GM18507 (cell line): ENCODE data around the gene RAB40C.

Experiments used
- DNase-seq: peaks from one replicate; pipeline ENCODE4 v3.0.0; 2011; ENCODE audit warnings: low read depth; ENCODE audit not compliant: insufficient read length; ENCODE audit errors: extremely low spot score
- FAIRE-seq: peaks from 2 replicates; lab custom pipeline; 2011; peaks lifted over from hg19 to GRCh38; lab: Jason Lieb, UNC

Gene RAB40C

DNA sequence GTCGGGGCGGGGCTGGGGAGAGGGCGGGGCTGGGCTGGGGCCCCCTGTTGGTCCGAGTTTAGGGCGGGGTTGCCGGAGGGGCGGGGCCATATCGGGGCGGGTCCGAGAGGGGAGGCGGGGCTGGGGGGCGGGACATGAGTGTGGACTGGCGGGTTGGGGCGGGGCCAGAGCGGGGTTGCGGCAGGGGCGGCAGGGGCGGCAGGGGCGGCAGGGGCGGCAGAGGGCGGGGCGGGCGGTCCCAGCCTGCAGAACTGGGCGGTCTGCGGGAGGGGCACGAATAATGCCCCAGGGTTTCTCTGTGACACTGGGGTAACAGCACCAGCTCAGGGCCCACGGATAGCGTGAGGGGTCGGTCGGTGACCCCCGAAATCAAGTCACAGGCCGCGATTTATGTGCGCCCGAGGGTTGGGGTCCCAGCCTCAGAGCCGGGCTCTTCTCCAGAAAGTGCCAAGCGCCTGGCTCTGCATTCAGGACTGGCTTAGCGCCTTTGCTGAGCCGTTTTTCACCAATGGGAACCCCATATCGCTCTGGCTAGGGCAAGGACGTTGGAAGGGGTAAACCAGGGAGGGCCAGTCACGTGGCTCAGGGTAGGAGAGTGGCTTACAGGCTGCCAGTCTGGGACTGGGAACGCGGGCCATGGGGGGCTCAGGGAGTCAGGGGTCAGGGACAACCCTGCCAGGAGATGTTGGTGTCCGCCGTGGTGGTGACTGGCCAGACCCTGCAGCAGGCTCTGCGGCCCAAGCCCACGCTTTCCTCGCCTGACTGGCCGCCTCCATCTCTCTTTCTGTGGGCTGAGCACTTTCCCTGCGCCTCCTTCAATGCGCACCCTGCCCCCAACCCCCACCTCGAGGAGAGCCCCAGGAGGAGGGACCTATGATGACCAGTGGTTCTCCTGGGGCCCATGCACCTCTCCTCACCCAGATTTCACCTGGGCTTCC, 47.5 kb downstream of the RAB40C start:
- FAIRE-seq: no peak
- DNase-seq: peak; percentile 97

DNA sequence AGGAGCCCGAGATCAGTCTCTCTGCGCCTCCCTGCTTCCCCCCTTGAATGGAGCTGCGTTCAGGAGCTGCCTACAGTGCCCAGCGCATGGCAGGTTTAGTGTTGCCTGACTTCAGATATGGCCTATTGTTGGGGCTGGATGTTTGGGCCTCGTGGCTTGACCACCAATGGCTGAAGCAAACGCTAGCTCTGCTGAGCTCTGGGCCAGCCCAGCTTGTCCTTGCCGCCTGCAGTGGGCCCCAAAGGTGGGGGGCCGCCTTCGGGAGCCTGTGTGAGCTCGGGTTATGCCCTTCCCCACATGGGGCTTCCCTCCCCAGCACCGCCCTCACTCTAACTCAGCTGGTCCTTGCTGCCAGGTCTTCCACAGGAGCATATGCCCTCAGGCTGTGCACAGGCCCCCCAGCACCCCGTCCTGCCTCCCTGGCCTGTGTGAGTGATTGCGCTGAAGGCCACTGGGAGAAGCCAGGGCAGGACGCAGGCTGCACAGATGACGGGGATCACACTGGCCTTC, 48.2 kb downstream of the RAB40C start:
- DNase-seq (no peak), FAIRE-seq (no peak)

DNA sequence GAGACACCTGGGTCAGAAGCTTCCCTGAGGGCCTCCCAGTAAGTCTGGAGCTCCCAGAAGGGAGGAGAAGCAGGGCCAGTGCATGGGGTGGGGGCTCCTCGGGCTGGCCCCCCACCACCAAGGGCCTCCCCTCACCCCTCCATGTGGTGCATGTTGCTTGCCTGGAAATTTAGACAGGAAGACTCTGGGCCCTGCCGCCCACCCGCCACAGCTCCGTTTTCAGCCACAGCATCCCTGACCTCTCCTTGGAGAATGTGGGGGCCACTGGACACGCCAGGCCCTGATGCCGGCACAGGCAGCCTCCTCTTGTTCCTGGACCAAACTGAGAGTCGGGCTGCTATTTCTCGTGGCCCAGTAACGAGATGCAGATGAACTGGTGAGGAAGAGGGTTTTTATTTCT, 49.0 kb downstream of the RAB40C start:
- DNase-seq (no peak), FAIRE-seq (no peak)

DNA sequence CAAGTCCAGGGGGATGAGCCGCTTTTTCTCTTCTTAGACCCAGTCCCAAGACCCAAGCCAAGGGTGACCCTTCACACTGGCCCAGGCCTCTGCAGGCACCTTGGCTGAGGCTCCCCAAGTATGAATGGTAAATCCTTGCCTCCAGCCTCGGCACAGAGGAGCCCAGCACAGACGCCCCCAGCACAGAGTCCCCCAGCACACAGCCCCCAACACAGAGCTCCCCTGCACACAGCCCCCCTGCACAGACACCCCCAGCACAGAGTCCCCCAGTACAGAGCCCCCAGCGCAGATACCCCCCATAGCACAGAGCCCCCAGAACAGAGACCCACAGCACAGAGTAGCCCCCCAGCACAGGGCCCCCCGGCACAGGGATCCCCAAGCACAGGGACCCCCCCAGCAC, 50.7 kb downstream of the RAB40C start:
- FAIRE-seq: no peak
- DNase-seq: no peak

DNA sequence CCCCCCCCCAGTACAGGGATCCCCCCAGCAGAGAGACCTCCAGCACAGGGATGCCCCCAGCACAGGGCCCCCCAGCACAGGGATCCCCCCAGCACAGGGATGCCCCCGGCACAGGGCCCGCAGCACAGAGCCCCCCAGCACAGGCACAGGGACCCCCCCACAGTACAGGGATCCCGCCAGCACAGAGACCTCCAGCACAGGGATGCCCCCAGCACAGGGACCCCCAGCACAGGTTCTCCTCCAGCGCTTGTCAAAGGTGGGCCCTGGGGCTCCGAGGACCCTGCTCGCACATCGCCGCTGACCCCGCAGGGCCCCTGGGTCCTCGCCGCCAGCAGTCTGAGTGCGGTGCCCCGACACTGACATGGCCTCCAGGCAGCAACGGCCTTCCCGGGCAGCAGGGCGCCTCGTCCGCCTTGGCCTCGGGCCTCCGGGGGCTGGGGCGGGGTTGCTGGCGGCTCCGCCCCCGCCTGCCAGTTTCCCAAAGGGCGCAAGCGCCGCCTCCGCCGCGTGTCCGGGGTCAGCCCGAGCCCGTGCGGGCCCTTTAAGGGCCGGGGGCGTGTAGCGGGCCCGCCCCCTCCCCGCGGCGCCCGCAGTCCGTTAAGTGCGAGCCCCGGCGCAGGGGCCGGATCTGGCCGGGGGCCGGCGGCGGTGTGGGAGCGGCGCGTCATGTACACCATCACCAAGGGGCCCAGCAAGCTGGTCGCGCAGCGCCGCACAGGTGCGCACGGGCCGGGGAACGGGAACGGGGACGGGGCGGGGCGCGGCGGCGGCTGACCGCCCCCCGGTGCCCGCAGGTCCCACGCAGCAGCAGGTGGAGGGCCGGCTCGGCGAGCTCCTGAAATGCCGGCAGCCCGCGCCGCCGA, 51.7 kb downstream of the RAB40C start, which contains the start of gene MCRIP2:
TSS of gene MCRIP2 (plus strand) at position 503 of the 863 bp plus-strand sequence. CDS start at position 667, 164 bp downstream.
- DNase-seq: peak; percentile 71
- peak; percentile 86 for FAIRE-seq

- DNase-seq: peak; percentile 45
Observed at GRCh38 chr16:642189-643049, 52.6 kb downstream of the RAB40C start.

DNA sequence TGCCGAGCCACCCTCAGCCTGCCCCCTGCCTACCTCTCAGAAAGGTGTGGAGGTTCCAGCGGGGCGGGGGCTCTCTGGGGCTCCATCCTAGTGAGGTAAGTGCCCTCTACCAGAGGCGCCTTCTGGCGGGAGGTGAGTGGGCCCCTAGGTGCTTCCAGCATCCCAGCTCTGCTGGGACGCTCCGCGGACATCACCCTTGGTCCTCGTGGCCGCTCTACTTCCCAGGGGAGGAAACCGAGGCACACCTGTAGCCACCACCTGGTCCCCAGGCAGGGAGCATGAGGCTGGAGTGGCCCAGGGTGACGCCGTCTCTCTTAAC, 53.1 kb downstream of the RAB40C start:
- DNase-seq: no peak
- FAIRE-seq: no peak

More at GRCh38 chr16:642189-643049, 52.6 kb downstream of the RAB40C start:
- peak; percentile 29 for FAIRE-seq

DNA sequence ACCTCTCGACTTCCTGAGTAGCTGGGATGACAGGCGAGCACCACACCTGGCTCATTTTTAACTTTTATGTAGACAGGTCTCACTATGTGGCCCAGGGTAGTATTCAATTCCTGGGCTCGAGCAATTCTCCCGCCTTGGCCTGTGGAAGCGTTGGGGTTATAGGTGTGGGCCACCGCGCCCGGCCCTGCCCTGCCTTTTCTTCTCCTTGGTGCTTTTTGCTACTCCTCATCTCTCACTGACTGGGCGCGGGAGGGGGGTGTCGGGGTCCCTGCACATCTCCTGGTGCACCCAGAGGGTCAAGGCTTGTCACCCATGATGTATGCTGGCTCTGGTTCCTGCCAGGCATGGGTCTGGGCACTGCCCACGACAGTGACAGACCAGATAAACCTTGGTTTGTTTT, 54.7 kb downstream of the RAB40C start:
- DNase-seq (no peak), FAIRE-seq (no peak)

DNA sequence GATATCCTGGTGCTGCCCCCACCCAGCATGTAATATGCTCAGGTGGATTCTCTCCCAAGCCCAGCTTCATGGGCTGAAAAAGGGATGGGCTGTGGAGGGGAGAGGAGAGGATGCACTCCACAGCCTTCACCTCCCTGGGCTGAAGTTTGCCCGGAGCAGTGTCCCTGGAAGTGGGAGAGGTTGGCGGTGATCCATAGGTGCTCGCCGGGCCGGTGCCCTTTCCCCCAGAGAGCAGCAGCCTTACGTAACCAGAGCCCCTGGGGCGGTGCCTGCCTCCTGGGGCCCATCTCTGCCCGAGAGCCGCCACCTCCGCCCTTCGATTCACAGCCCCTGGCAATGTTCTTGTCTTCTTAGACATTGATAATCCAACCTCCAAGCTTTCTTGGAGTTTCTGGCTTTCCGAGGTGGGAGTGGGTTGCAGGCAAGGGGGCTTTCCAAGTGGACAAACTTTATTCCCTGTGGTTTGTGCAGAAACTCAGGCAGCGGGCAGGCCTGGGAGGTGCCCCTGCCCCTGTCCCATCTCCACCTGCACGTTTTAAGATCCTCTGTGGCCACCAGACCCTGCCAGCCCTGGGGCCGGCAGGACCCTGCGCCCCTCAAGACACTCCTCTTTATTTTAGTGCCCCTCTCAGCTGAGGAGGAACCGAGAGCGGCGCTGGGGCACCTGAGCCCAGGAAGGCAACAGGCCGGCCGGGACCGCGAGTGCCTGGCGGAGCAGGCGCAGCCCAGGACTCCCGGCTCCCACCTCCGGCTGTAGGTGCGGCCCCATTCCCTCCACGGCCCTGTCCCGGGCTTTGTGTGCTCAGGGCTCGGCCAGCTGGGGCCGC, 56.2 kb downstream of the RAB40C start:
- DNase-seq (no peak), FAIRE-seq (no peak)

- DNase-seq (no peak), FAIRE-seq (no peak)
Observed at GRCh38 chr16:646679-647172, 56.9 kb downstream of the RAB40C start.

DNA sequence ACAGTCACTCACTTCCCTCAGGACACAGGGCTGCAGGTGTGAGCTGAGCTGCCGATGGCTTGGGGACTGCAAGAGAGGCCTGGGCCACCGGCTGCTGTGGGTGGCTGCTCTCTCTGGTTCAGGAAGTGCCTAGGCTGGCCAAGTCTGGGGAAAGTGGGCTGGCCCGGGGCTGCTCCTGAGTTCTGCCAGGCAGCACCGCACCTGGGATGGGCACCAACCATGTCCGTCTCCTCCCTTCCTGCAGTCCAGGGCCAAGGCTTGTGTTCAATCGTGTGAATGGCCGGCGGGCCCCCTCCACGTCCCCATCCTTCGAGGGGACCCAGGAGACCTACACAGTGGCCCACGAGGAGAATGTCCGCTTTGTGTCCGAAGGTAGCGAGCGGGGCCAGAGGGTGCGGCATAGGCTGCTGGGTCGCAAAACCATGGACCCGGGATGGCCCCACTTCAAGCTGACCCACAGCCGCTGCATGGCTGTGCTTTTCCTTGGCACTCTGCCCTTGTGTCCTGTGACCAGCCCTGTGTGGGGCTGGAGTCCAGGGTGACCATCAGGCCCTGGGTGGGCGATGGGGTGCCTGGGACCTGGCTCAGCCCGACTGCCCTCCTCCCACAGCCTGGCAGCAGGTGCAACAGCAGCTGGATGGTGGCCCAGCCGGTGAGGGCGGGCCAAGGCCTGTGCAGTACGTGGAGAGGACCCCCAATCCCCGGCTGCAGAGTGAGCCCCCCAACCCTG, 57.5 kb downstream of the RAB40C start:
- FAIRE-seq (no peak), DNase-seq (no peak)

- DNase-seq (peak; percentile 57), FAIRE-seq (peak; percentile 71)
Observed at GRCh38 chr16:648071-648780, 58.4 kb downstream of the RAB40C start.

- DNase-seq: peak; percentile 98
- peak; percentile 94 for FAIRE-seq
Observed at GRCh38 chr16:648781-649589, 59.1 kb downstream of the RAB40C start, which contains the start of gene WDR90. Gene WDR90, plus strand, starts transcription at chr16:649365. Its CDS starts 52 bp downstream, at chr16:649417.

- DNase-seq: no peak
- FAIRE-seq: no peak
Observed at GRCh38 chr16:649631-650030, 59.8 kb downstream of the RAB40C start.

GRCh38 chr16:651844-652243, 62.0 kb downstream of the RAB40C start:
- DNase-seq: no peak

More at GRCh38 chr16:651844-652243, 62.0 kb downstream of the RAB40C start:
- FAIRE-seq: no peak
